Coronary artery (tissue), 2 donors: ENCODE measurements around the gene KIF4A.
"Not testable (repeated sequence)": the region's sequence is repeated elsewhere in the genome, so short reads cannot be mapped to it uniquely, and the experiment has no call there.

Experiments
- DNase-seq: peaks from one replicate; pipeline ENCODE4 v3.0.0-alpha.2; 2017; ENCODE audit warnings: low spot score
- H3K27ac ChIP-seq, 2 donors: fragments of 200-600 bp; sonication (generic); one replicate each; pipeline ENCODE4 v1.5.1; 2016 to 2019
- H3K4me3 ChIP-seq: fragments of 200-600 bp; sonication (generic); 2 replicates; pipeline ENCODE4 v1.5.1; 2016; ENCODE audit warnings: mild to moderate bottlenecking, moderate library complexity
- TF ChIP-seq, protein P1 (sequence below): fragments of 200-600 bp; sonication (generic); IDR thresholded peaks from one replicate; pipeline ENCODE4 v1.5.1; 2019; ENCODE audit warnings: antibody characterized with exemption

KIF4A gene

GRCh38 chrX:70289793-70290770, at the start of gene KIF4A, which contains the start of gene PDZD11:
KIF4A (plus strand) TSS chrX:70290104; CDS start chrX:70290459, 355 bp downstream.
PDZD11 (minus strand) TSS chrX:70289927; CDS start chrX:70289341, 586 bp downstream.
- Histone ChIP-seq H3K27ac (peak within 1 kb of the TSS in 1 of 2 donors; percentile 84), H3K4me3 (peak within 1 kb of the TSS; percentile 71)
- DNase-seq, result peak; percentile 81
- TF ChIP-seq, protein P1, sequence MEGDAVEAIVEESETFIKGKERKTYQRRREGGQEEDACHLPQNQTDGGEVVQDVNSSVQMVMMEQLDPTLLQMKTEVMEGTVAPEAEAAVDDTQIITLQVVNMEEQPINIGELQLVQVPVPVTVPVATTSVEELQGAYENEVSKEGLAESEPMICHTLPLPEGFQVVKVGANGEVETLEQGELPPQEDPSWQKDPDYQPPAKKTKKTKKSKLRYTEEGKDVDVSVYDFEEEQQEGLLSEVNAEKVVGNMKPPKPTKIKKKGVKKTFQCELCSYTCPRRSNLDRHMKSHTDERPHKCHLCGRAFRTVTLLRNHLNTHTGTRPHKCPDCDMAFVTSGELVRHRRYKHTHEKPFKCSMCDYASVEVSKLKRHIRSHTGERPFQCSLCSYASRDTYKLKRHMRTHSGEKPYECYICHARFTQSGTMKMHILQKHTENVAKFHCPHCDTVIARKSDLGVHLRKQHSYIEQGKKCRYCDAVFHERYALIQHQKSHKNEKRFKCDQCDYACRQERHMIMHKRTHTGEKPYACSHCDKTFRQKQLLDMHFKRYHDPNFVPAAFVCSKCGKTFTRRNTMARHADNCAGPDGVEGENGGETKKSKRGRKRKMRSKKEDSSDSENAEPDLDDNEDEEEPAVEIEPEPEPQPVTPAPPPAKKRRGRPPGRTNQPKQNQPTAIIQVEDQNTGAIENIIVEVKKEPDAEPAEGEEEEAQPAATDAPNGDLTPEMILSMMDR, result no peak

- DNase-seq, result no peak
- Histone ChIP-seq H3K4me3 (no peak overlapping the region), H3K27ac (no peak overlapping the region)
- TF ChIP-seq, protein P1, result no peak
Observed at GRCh38 chrX:70240751-70241150, 49.2 kb upstream of the KIF4A start.

DNA sequence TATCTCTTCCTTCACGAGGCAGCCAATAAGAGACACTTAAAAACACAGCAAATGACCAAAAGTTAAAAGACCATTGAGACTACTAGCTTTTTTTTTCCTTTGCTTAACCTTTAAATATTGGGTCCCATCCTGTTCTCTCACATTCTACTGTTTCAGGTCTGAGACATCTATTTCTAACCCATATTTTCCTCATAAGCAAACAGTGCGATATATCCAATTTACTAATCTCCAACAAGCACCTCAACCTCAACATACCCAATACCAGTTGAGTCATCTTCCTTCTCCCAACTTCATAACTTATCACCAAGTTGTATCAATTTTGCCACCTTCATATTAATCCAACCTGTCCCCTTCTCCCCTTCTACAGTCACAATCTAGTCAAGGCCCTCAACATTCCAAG, 48.4 kb upstream of the KIF4A start:
- Histone ChIP-seq H3K27ac (no peak overlapping the region), H3K4me3 (no peak overlapping the region)
- TF ChIP-seq, protein P1, result no peak
- no peak for DNase-seq

GRCh38 chrX:70243601-70244000, 46.3 kb upstream of the KIF4A start:
- not testable (repeated sequence) for H3K27ac ChIP-seq, DNase-seq, H3K4me3 ChIP-seq

- no peak for DNase-seq
- H3K27ac ChIP-seq, result no peak overlapping the region
- TF ChIP-seq, protein P1, result no peak
- H3K4me3 ChIP-seq, result no peak overlapping the region
Observed at GRCh38 chrX:70244881-70245280, 45.0 kb upstream of the KIF4A start.

DNA sequence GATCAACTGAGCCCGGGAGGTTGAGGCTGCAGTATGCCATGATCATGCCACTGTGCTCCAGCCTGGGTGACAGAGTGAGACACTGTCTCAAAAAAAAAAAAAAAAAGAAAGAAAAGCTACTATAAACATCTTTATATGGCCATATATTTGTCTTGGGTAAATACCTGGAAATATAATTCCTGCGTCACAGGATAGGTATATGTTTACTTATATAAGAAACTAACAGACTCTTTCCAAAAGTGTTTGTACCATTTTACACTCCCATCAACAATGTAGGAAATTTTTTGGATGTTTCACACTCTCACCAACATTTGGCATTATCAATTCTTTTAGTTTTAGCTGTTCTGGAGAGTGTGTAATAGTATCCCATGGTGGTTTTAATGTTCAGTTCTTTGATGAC, 42.7 kb upstream of the KIF4A start:
- TF ChIP-seq, protein P1, result no peak
- no peak overlapping the region for H3K4me3 ChIP-seq

GRCh38 chrX:70252491-70252890, 37.4 kb upstream of the KIF4A start:
- TF ChIP-seq, protein P1, result no peak
- Histone ChIP-seq H3K27ac (no peak overlapping the region), H3K4me3 (no peak overlapping the region)
- DNase-seq, result no peak

More for the DNA sequence above, 42.7 kb upstream of the KIF4A start:
- H3K27ac ChIP-seq, result no peak overlapping the region
- DNase-seq, result no peak
